Natural killer cell (primary cell): ENCODE results near the gene ANKAR. TPM values are rescaled to one million over a fixed set of nuclear protein-coding genes. Genes with fewer than 3 reads are reported as not detected.

Experiments used
- ATAC-seq, 3 donors: fragments of 150-1000 bp in 2 of 3; fragments of 200-7000 bp in 1 of 3; cut with Tn5 transposase; 1 replicate in 1 of 3; 2 replicates in 2 of 3; pipeline ENCODE4 v1.10.0; 2021; ENCODE audit warnings: mild to moderate bottlenecking in 2 of 3, moderate library complexity in 2 of 3
- DNase-seq, 2 donors: peaks; one replicate each; pipeline versions ENCODE4 v3.0.0 to v3.0.0-alpha.2; 2013 to 2021; ENCODE audit warnings: mixed read lengths in 1 of 2
- H3K27ac ChIP-seq: one replicate; pipeline ENCODE4 v1.5.1; 2013; ENCODE audit warnings: mild to moderate bottlenecking, low read length
- H3K27me3 ChIP-seq: one replicate; pipeline ENCODE4 v1.6.1; 2013; ENCODE audit warnings: low read length; ENCODE audit not compliant: control insufficient read depth, insufficient read depth
- H3K36me3 ChIP-seq: one replicate; pipeline ENCODE4 v1.6.1; 2013; ENCODE audit warnings: low read length; ENCODE audit not compliant: control insufficient read depth, insufficient read depth
- H3K4me1 ChIP-seq: one replicate; pipeline ENCODE4 v1.6.1; 2013; ENCODE audit warnings: low read length; ENCODE audit not compliant: control insufficient read depth, insufficient read depth
- H3K4me3 ChIP-seq: one replicate; pipeline ENCODE4 v1.5.1; 2013; ENCODE audit warnings: low read length
- H3K9me3 ChIP-seq: one replicate; pipeline ENCODE4 v1.6.1; 2013; ENCODE audit warnings: low read length; ENCODE audit not compliant: control insufficient read depth, insufficient read depth
- H3K27ac Mint-ChIP-seq, 2 donors: one replicate each; pipeline ENCODE4 v1.8.0; 2022; ENCODE audit warnings: mild to moderate bottlenecking in 2 of 2, mixed read lengths in 2 of 2, moderate library complexity in 1 of 2
- H3K27me3 Mint-ChIP-seq, 2 donors: one replicate each; pipeline ENCODE4 v1.8.0; 2022; ENCODE audit warnings: low read depth in 2 of 2, mixed read lengths in 2 of 2
- H3K36me3 Mint-ChIP-seq: one replicate; pipeline ENCODE4 v1.8.0; 2022; ENCODE audit warnings: mixed read lengths
- H3K4me1 Mint-ChIP-seq, 2 donors: one replicate each; pipeline ENCODE4 v1.8.0; 2022; ENCODE audit warnings: mixed read lengths in 2 of 2
- H3K4me3 Mint-ChIP-seq: one replicate; pipeline ENCODE4 v1.8.0; 2022; ENCODE audit warnings: mild to moderate bottlenecking, moderate library complexity, mixed read lengths
- H3K9me3 Mint-ChIP-seq, 2 donors: one replicate each; pipeline ENCODE4 v1.8.0; 2022; ENCODE audit warnings: mixed read lengths in 2 of 2
- CTCF ChIP-seq: fragments of 200-600 bp; IDR thresholded peaks from one replicate; pipeline ENCODE4 v1.8.0; 2022; ENCODE audit warnings: antibody characterized with exemption
- WGBS: methylation state at CpG from one replicate; pipeline ENCODE4 v1.1.7; 2013; ENCODE audit warnings: missing lambda C conversion rate; ENCODE audit not compliant: insufficient coverage; 5-methylcytosine and 5-hydroxymethylcytosine counted together
- intact Hi-C: fragments of 100-400 bp; cut with micrococcal nuclease; formaldehyde crosslinking; loops from one replicate; pipeline ENCODE4 v1.14.2; 2022
- total RNA-seq, 4 donors: library from RNA; stranded (reverse); fragments of 120-200 nt in 1 of 4; gene quantifications; one replicate each; pipeline versions ENCODE4 v1.2.3 to v1.2.4, GENCODE V29; 2013 to 2022

The ANKAR gene
- total RNA-seq, 3 donors from 2014 or later (not counting 1 experiment from before 2014, with no cell fraction given) = 12.9 to 18.0 (median 17.4) TPM

DNA sequence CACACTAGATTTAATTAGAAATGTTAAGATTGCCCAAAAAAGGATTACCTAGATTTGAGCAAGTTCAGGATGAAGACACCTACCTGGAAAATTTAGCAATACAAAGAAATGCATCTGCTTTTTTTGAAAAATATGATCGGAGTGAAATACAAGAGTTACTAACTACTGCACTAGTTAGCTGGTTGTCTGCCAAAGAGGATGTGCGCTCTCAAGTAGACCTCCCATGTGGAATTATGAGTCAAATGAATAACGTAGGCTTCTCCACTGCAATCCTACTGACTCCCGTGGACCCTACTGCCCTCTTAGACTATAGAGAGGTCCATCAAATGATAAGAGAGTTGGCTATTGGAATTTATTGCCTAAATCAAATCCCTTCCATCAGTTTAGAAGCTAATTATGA, 2.0 kb downstream of the ANKAR start:
- H3K36me3 Mint-ChIP-seq = peaks cover 15% of the 10 kb centered on the region
- Histone ChIP-seq H3K27me3 (no peaks in the 10 kb centered on the region), H3K27ac (no peak overlapping the region), H3K4me1 (peaks cover 20% of the 10 kb centered on the region), H3K36me3 (peaks cover 6% of the 10 kb centered on the region), H3K9me3 (no peaks in the 10 kb centered on the region), H3K4me3 (no peak overlapping the region)
- DNase-seq = no peak
- H3K9me3 Mint-ChIP-seq = peaks cover 2 to 3% of the 10 kb centered on the region in 2 donors
- no peak overlapping the region for H3K27ac Mint-ChIP-seq
- no peak for TF ChIP-seq CTCF
- peaks cover 50 to 54% of the 10 kb centered on the region in 2 donors for H3K4me1 Mint-ChIP-seq
- no peak overlapping the region for H3K4me3 Mint-ChIP-seq
- WGBS = 92% methylated on average over 2 of the region's 4 CpGs
- intact Hi-C loops = loop anchor here (5.0 kb wide), 1 partner anchor 106 kb away; the partner anchor contains the start of genes ORMDL1 and PMS1
- no peak for ATAC-seq
- H3K27me3 Mint-ChIP-seq = no peaks in the 10 kb centered on the region

DNA sequence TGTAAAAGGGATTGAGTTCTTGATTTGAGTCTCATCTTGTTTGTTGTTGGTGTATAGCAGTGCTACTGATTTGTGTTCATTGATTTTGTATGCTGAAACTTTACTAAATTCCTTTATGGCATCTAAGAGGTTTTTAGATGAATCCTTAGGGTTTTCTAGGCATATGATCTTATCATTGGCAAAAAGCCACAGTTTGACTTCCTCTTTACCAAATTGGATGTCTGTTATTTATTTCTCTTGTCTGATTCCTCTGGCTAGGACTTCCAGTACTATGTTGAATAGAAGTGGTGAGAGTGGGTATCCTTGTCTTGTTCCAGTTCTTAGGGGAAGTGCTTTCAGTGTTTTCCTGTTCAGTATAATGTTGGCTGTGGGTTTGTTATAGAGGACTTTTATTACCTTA, 4.8 kb downstream of the ANKAR start:
- intact Hi-C loops = loop anchor here (5.0 kb wide), 1 partner anchor 103 kb away; the partner anchor contains the start of genes ORMDL1 and PMS1
- ATAC-seq = no peak
- Histone ChIP-seq H3K27me3 (no peaks in the 10 kb centered on the region), H3K36me3 (no peaks in the 10 kb centered on the region), H3K27ac (no peak overlapping the region), H3K4me1 (peaks cover 13% of the 10 kb centered on the region), H3K9me3 (no peaks in the 10 kb centered on the region), H3K4me3 (no peak overlapping the region)
- Mint-ChIP-seq H3K27me3 (no peaks in the 10 kb centered on the region), H3K4me1 (peaks cover 41 to 47% of the 10 kb centered on the region in 2 donors), H3K27ac (no peak overlapping the region), H3K9me3 (peaks cover 2 to 3% of the 10 kb centered on the region in 2 donors), H3K4me3 (no peak overlapping the region), H3K36me3 (peaks cover 15% of the 10 kb centered on the region)
- no peak for TF ChIP-seq CTCF
- DNase-seq = no peak

DNA sequence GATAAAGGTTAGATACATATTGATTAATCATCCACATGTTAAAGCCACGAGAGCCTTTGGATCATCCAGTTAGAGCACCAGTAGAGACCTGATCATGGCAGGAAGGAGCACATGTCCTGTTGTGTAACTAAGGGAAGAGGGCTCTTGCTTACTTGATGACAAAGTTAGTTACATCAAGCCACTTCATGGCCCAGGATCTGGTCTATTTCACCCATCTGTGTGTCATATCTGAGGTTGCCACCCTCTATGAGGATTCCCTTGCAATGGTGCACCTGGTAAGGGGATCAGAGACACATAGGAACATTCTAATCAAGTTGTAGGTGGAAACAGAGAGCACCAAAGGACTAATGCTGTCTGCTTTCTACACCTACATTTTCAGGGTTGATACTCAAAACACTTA, 6.7 kb downstream of the ANKAR start:
- WGBS = 85% methylated on average over 1 of the region's 1 CpG
- H3K27me3 ChIP-seq = no peaks in the 10 kb centered on the region
- no peaks in the 10 kb centered on the region for H3K36me3 ChIP-seq
- ATAC-seq (no peak), DNase-seq (no peak)
- Mint-ChIP-seq H3K36me3 (peaks cover 15% of the 10 kb centered on the region), H3K27ac (no peak overlapping the region), H3K4me1 (peaks cover 38 to 39% of the 10 kb centered on the region in 2 donors), H3K9me3 (peaks cover 2 to 3% of the 10 kb centered on the region in 2 donors), H3K4me3 (no peak overlapping the region), H3K27me3 (no peaks in the 10 kb centered on the region)
- intact Hi-C loops = no loop called here
- no peak overlapping the region for H3K27ac ChIP-seq
- no peak overlapping the region for H3K4me3 ChIP-seq
- peaks cover 5% of the 10 kb centered on the region for H3K4me1 ChIP-seq
- H3K9me3 ChIP-seq = no peaks in the 10 kb centered on the region
- no peak for TF ChIP-seq CTCF

- intact Hi-C loops = no loop called here
These were observed 7.4 kb downstream of the ANKAR start for GRCh38 chr2:189681903-189682302.

More at GRCh38 chr2:189681903-189682302, 7.4 kb downstream of the ANKAR start:
- H3K27me3 ChIP-seq = no peaks in the 10 kb centered on the region
- H3K9me3 ChIP-seq = no peaks in the 10 kb centered on the region
- Mint-ChIP-seq H3K27me3 (no peaks in the 10 kb centered on the region), H3K4me1 (peaks cover 38 to 39% of the 10 kb centered on the region in 2 donors), H3K36me3 (peaks cover 15% of the 10 kb centered on the region), H3K9me3 (peaks cover 2 to 3% of the 10 kb centered on the region in 2 donors), H3K4me3 (no peak overlapping the region), H3K27ac (no peak overlapping the region)
- H3K4me3 ChIP-seq = no peak overlapping the region
- H3K4me1 ChIP-seq = peaks cover 5% of the 10 kb centered on the region
- ATAC-seq (no peak), DNase-seq (no peak)
- H3K36me3 ChIP-seq = no peaks in the 10 kb centered on the region
- no peak overlapping the region for H3K27ac ChIP-seq
- TF ChIP-seq CTCF = no peak
